Measurements from ENCODE around the gene EMB.
"Not testable (repeated sequence)": the region's sequence is repeated elsewhere in the genome, so short reads cannot be mapped to it uniquely, and the experiment has no call there.

EMB gene

DNA sequence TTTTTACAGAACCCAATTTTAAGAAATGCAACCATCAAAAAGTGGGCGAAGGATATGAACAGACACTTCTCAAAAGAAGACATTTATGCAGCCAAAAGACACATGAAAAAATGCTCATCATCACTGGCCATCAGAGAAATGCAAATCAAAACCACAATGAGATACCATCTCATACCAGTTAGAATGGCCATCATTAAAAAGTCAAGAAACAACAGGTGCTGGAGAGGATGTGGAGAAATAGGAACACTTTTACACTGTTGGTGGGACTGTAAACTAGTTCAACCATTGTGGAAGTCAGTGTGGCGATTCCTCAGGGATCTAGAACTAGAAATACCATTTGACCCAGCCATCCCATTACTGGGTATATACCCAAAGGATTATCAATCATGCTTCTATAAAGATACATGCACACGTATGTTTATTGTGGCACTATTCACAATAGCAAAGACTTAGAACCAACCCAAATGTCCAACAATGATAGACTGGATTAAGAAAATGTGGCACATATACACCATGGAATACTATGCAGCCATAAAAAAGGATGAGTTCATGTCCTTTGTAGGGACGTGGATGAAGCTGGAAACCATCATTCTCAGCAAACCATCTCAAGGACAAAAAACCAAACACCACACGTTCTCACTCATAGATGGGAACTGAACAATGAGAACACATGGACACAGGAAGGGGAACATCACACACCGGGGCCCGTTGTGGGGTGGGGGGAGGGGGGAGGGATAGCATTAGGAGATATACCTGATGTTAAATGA is 19.7 kb downstream of the EMB start:
- not testable (repeated sequence) for DNase-seq

DNA sequence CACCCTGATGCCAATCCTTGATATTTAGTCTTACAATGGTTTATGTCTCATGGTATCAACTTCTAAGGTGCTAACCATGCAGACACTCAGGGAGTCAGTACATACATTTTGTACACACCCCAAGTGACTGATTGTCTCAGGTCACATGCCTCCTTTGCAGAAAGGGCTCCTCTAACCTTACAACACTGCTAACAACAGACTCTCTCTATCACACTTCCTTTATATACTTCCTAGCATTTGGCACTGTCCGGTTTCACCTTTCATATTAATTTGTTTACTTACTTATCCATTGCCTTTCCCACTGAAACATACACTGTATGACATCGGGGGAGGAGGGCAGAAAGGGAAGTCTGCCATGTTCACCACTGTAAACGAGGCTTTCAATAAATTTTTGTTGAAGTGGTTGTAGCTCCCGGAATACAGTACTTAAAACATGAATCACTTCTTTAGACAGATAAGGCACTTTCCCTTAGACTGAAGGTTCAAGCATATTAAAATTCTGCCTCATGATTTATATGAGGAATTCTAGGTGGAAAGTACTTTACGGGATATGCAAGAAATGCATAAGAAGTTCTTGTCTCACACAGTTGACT is 20.6 kb downstream of the EMB start:
- DNase-seq = no peak

DNA sequence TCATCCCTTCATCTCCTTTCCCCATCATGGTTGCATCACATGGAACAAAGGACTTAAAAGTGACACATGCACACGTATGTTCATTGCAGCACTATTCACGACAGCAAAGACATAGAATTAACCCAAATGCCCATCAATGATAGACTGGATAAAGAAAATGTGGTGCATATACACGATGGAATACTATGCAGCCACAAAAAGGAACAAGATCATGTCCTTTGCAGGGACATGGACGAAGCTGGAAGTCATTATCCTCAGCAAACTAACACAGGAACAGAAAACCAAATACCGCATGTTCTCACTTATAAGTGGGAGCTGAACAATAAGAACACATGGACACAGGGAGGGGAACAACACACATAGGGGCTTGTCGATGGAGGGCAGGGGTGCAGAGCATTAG is 21.4 kb downstream of the EMB start:
- DNase-seq = not testable (repeated sequence)

DNA sequence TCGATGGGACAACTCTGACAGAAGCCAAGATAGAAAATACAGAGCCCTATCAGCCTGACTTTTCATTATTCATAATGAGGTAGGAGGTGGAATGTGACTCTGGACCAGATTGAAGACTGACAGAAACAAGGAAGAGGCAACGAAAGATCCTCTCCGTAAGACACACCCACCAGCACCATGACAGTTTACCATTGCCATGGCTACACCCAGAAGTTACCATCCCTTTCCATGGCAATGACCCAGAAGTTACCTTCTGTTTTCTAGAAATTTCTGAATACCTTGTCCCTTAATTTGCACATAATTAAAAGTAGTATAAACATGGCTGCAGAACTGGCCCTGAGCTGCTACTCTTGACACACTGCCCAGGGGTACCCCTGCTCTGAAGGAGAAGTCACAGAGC is 24.5 kb downstream of the EMB start:
- not testable (repeated sequence) for DNase-seq

DNA sequence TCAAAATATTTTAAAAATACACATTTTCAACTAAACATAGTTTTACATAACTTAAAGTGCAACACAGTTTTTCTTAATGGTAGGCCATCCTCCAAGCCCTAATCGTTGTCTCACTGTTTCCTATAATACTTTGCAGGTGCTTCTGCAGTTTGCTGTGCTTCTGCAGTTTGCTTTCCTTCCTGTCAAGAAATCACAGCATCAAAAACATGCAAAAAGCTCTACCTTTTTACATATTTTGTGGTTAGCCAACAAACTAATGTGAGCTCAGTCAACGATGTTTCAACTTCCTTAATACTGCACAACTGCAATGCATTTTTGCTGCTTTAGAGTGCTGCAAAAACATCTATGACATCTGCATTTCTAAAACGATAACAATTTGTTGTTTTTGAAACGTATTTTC is 25.2 kb downstream of the EMB start:
- DNase-seq = no peak

DNA sequence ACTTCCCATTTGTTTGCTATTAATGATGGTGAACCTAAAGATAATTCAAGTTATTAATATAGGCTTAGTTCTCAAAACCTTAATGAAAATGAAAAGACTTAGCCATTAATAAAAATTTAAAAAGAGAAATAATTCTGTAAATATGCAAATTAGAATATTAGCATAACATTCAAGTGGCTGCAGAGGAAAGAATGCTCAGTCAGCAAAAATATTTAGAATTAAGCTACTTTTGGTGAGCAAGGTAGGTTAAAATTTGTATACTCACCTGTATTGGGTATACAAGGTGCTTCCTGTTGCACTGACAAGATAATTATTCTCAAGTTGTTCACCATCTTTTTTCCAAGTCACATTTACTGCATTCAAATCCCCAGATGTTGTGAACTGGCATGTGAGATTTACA is 30.2 kb downstream of the EMB start:
- not testable (repeated sequence) for DNase-seq

DNA sequence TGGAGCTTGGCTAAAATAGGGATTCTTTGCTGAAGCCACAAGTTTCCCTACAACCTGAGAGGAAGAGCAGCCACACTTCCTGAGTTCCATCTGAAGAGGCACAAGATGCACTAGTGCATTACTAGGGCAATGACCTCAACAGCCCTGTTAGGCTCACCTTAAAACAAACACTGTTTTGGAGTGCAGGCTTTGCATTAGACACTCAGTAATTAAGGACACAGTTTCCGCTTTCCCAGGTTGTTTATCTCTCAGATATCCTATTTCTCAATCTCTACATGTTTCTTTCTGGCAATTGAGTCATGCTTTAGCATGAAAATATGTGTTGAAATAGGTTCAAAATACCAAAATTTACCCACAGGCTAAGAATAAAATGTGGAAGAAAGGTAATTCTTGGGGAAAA is 34.2 kb downstream of the EMB start:
- no peak for DNase-seq

DNA sequence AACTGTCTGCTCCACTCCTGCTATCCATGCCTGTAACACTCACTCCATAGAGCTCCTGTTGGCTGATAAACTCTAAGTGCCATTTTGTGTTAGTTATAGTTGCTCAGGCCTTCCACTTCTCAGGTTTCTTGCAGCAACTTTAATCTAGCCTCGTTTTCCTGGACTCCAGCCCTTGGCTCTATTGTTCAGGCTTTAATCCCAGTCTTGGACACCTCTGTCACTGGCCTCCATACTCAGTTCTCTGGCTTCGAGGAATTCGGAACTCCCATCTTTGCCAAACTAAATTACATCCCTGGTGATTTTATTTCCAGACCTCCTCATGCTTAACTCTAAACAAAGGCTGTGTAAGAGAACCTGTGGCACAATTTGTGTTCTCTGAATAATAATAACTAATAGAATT is 39.8 kb downstream of the EMB start:
- DNase-seq = no peak

DNA sequence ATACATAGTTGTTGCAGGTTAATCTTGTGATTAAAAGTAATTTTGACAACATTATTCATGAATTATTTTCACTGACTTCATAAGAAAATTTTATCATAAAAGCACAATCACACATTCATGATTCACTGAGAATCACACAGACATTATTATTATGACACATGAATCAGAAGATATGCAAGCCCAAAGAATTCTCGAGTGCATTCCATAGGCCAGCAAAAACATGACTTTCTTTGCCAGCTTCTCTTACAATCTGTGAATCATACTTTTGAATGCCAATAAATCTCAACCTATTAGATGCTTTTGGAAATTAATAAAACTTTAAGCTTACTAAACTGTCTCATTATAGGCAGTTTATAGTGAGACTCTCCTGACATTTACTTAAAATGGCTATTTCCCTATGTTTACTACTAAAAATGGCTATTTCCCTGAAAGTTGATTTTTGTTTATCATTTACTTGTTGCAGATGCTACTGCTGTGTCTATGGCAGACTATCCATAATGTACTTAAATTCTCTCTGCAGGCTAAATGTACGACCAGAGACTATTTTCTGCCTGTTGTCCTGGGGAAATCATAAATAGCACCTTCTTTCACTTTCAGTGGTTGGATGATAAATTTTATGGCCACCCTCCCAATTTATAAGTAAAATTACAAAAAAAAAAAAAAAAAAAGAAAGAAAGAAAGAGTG is 47.0 kb downstream of the EMB start:
- not testable (repeated sequence) for DNase-seq

DNA sequence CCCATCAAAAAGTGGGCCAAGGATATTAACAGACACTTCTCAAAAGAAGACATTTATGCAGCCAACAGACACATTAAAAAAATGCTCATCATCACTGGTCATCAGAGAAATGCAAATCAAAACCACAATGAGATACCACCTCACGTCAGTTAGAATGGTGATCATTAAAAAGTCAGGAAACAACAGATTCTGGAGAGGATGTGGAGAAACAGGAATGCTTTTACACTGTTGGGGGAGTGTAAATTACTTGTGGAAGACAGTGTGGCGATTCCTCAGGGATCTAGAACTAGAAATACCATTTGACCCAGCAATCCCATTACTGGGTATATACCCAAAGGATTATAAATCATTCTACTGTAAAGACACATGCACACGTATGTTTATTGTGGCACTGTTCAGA is 48.8 kb downstream of the EMB start:
- DNase-seq = not testable (repeated sequence)

DNA sequence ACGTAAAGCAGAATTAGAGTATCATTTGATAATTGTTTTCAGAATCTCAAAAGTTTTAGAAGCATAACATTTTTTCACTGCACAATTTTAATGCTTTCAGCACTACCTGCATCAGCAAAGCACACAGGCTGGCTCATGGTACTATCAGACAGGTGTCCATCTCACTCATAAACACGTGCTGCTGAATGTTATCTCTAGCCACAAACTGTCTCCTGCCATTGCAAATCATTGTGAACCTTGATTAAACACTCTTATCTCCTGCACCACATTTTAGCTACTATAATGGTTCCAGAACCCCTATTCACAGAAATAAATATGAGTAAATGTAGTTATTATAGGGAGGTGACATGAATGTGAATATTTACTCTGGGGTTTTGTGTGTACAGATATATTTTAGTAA is 56.7 kb downstream of the EMB start:
- DNase-seq = not testable (repeated sequence)

DNA sequence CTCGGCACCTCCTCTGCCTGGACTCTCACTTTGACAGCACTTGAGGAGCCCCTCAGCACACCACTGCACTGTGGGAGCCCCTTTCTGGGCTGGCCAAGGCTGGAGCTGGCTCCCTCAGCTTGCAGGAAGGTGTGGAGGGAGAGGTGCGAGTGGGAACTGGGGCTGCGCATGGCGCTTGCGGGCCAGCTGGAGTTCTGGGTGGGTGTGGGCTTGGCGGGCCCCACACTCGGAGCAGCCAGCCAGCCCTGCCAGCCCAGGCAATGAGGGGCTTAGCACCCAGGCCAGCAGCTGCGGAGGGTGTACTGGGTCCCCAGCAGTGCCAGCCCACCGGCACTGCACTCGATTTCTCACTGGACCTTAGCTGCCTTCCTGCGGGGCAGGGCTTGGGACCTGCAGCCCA is 64.4 kb downstream of the EMB start:
- DNase-seq = not testable (repeated sequence)

DNA sequence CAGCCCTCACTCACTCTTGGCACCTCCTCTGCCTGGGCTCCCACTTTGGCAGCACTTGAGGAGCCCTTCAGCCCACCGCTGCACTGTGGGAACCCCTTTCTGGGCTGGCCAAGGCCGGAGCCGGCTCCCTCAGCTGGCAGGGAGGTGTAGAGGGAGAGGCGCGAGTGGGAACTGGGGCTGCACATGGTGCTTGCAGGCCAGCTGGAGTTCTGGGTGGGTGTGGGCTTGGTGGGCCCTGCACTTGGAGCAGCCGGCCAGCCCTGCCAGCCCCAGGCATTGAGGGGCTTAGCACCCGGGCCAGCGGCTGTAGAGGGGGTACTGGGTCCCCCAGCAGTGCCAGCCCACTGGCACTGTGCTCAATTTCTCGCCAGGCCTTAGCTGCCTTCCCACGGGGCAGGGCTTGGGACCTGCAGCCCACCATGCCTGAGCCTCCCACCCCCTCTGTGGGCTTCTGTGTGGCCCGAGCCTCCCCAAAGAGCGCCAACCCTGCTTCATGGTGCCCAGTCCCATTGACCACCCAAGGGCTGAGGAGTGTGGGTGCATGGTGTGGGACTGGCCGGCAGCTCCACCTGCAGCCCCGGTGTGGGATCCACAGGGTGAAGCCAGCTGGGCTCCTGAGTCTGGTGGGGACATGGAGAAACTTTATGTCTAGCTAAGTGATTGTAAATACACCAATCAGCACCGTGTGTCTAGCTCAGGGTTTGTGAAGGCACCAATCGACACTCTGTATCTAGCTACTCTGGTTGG is 71.6 kb downstream of the EMB start:
- DNase-seq = not testable (repeated sequence)

DNA sequence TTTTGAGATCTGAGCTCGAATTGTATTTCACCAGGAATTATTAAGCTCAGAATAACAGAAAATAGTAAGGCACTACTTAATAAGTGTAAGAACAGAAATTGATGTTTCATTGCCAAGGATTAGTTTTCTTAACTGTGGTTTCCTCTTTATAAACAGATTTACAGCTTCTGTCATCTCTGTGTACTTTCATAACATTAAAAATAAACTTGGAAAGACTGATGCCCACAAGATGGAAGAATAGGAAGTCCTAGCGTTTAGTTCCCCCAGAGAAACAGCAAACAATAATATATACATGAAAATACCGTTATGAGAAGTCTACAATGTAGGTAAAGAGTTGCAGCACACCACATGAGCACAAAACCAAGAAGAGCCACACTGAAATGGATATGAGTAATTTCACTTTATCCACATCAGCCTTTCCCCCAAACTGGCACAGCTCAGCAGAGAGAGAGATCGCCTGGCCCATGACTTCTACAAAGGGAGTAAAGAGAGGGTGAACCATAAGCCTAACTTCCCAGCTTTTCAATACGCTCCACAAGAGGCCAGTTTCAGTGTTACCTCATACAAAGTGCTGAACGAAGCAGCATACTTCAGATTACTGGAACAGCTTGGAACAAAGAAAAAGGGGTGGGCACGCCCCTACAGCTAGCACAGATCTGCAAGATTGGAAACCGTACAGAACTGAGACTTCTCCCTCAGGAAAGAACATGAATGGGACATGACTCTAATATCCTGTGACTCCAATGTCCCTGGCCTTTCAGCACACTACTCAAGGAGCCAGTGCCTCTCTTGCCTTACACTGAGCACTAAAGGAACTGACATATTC is 75.4 kb downstream of the EMB start:
- no peak for DNase-seq

DNA sequence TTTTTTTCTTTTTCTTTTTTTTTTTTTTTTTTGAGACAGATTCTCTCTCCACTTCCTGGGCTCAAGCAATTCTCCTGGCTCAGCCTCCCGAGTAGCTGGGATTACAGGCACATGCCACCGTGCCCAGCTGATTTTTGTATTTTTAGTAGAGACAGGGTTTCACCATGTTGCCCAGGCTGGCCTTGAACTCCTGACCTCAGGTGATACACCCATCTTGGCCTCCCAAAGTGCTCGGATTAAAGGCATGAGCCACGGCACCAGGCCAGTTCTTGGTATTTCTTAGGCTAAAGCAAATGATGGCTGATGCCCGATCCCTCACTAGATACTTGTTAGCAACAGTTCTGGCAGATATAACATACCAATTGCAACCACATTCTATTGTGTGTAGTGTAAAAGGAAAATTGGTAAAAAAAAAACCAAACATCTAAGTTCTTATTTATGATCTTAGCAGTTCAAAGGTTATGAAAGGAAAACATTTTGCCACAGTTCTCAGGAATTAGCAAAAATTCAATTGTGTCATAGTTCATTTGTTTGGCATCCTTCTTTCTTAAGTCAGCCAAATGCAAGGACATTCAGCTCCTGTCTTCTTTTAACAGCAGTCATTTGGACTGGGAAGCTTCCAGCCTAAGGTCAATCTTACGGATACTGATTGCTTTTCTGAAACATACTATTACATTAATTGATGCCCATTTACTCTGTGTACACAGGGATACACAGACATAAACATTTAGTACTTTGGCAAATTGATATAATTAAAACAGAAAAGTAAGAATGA is 76.4 kb downstream of the EMB start:
- not testable (repeated sequence) for DNase-seq

DNA sequence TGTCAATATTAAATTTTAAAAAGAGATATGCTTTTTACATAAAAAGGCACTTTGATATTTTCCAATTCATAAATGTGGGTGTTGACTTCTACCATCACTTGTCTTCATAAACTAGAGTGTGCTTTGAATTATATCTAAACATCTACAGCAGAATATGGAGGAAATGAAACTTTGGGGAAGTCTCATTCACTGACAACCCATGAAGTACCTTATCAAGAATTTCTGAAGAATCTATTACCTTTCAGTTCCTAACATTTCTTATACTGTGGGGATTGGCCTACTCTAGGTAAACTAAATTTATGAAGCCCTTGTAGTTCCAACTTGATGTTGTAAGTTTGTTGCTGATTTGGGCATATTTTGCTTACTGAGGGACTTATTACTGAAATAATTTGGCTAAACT is 81.9 kb downstream of the EMB start:
- no peak for DNase-seq

DNA sequence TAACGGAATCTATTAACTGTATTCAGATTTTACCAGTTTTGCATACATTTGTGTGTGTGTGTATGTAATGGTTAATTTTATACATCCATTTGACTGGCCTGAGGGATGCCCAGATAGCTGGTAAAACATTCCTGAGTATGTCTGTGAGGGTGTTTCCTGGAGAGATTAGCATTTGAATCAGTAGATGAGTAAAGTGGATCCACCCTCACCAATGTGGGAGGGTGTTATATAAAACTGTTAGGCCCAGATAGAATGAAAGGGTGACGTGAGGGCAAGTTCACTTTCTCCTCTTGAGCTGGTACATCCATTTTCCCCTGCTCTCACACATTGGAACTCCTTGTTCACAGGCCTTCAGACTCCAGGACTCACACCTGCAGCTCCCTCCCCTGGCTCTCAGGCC is 88.7 kb downstream of the EMB start:
- DNase-seq = no peak
